PC-3 (cell line): ENCODE measurements around the gene RPS3A. TPM values are rescaled to one million over a fixed set of nuclear protein-coding genes. Genes with fewer than 3 reads are reported as not detected.

Experiments
- ATAC-seq: fragments of 200-7000 bp; cut with Tn5 transposase; 2 replicates; pipeline ENCODE4 v1.9.1; 2020; ENCODE audit warnings: mild to moderate bottlenecking, moderate library complexity
- BruUV-seq: library from RNA; stranded (reverse); fragments of 400-500 nt; replicated peaks from 2 replicates; lab custom pipeline; 2021; lab: Mats Ljungman, UMichigan
- CTCF ChIA-PET: fragments of 300-600 bp; sonication (Branson Sonifier 250); formaldehyde crosslinking; loops from one replicate; lab custom pipeline; 2022; ENCODE audit warnings: antibody characterized with exemption; lab: Charles Lee
- POLR2A ChIA-PET: fragments of 300-600 bp; sonication (Branson Sonifier 250); formaldehyde crosslinking; loops from one replicate; lab custom pipeline; 2022; ENCODE audit warnings: antibody characterized with exemption; ENCODE audit not compliant: unreplicated experiment; lab: Charles Lee
- DNase-seq: peaks from one replicate; pipeline ENCODE4 v3.0.0-alpha.2; 2015
- H2AFZ ChIP-seq: fragments of 300-600 bp; sonication (generic); 2 replicates; pipeline ENCODE4 v1.6.0; 2016; ENCODE audit warnings: antibody characterized with exemption, low read length
- H3F3A ChIP-seq: fragments of 300-600 bp; sonication (generic); one replicate; pipeline ENCODE4 v1.6.0; 2017; ENCODE audit warnings: antibody characterized with exemption, low read length, control low read depth, mild to moderate bottlenecking; ENCODE audit not compliant: unreplicated experiment
- H3K27ac ChIP-seq: fragments of 300-600 bp; sonication (generic); 2 replicates; pipeline ENCODE4 v1.5.1; 2016; ENCODE audit warnings: mild to moderate bottlenecking, low read length
- H3K27me3 ChIP-seq: fragments of 300-600 bp; sonication (generic); 2 replicates; pipeline ENCODE4 v1.6.1; 2016; ENCODE audit warnings: low read length, mixed read lengths
- H3K36me3 ChIP-seq: fragments of 300-600 bp; sonication (generic); 2 replicates; pipeline ENCODE4 v1.6.1; 2016; ENCODE audit warnings: low read depth, mixed run types, low read length, mixed read lengths
- H3K4me1 ChIP-seq: fragments of 300-600 bp; sonication (generic); 2 replicates; pipeline ENCODE4 v1.5.1; 2016; ENCODE audit warnings: low read length; ENCODE audit not compliant: insufficient read depth
- H3K4me2 ChIP-seq: fragments of 300-600 bp; sonication (generic); 2 replicates; pipeline ENCODE4 v1.6.0; 2016; ENCODE audit warnings: low read length
- H3K4me3 ChIP-seq: fragments of 300-600 bp; sonication (generic); 2 replicates; pipeline ENCODE4 v1.5.1; 2016; ENCODE audit warnings: mild to moderate bottlenecking, low read length, mixed read lengths
- H3K79me2 ChIP-seq: fragments of 300-600 bp; sonication (generic); 2 replicates; pipeline ENCODE4 v1.6.1; 2017; ENCODE audit warnings: low read length, mixed read lengths
- H3K9ac ChIP-seq: fragments of 300-600 bp; sonication (generic); 2 replicates; pipeline ENCODE4 v1.6.0; 2016; ENCODE audit warnings: mild to moderate bottlenecking, low read length
- H3K9me2 ChIP-seq: fragments of 300-600 bp; sonication (generic); replicated peaks from 2 replicates; pipeline ENCODE4 v1.6.1; 2016; ENCODE audit warnings: mixed run types, low read length, mixed read lengths
- H3K9me3 ChIP-seq: fragments of 300-600 bp; sonication (generic); 2 replicates; pipeline ENCODE4 v1.6.1; 2016; ENCODE audit warnings: low read length, mixed read lengths
- H4K20me1 ChIP-seq: fragments of 300-600 bp; sonication (generic); 2 replicates; pipeline ENCODE4 v1.6.1; 2016; ENCODE audit warnings: low read length, mixed read lengths
- CTCF ChIP-seq: fragments of 300-600 bp; sonication (generic); conservative IDR thresholded peaks from 2 replicates; pipeline ENCODE4 v1.5.1; 2017; ENCODE audit warnings: antibody characterized with exemption, low read depth, mild to moderate bottlenecking, low read length
- EZH2 ChIP-seq: fragments of 300-600 bp; sonication (generic); IDR thresholded peaks from one replicate; pipeline ENCODE4 v1.6.1; 2017; ENCODE audit warnings: antibody characterized with exemption, mild to moderate bottlenecking, low read length; ENCODE audit not compliant: unreplicated experiment
- EZH2phosphoT487 ChIP-seq: fragments of 300-600 bp; sonication (generic); IDR thresholded peaks from 2 replicates; pipeline ENCODE4 v1.6.1; 2018; ENCODE audit warnings: mild to moderate bottlenecking, antibody characterized with exemption, low read length, borderline replicate concordance
- intact Hi-C: fragments of 100-400 bp; cut with micrococcal nuclease; formaldehyde crosslinking; loops from 2 replicates; pipeline ENCODE4 v1.9.0; 2023
- total RNA-seq: library from RNA; depleted of rRNA; stranded (reverse); fragments of >200 nt; gene quantifications from 2 replicates; pipeline ENCODE4 v1.2.3, GENCODE V29; 2014

The RPS3A gene
- total RNA-seq, 1 experiment from 2014 or later: 560 TPM

GRCh38 chr4:151093203-151093602 is 6.2 kb upstream of the RPS3A start:
- ChIA-PET POLR2A (no interaction called here), CTCF (no interaction called here)
- no peaks in the 10 kb centered on the region for H4K20me1 ChIP-seq
- no peak overlapping the region for H2AFZ ChIP-seq
- no peaks in the 10 kb centered on the region for H3F3A ChIP-seq
- no peak for ATAC-seq
- H3K4me3 ChIP-seq: no peak overlapping the region
- no TSS peak for BruUV-seq
- H3K27me3 ChIP-seq: no peaks in the 10 kb centered on the region
- intact Hi-C loops: no loop called here
- no peaks in the 10 kb centered on the region for H3K4me1 ChIP-seq
- H3K27ac ChIP-seq: no peak overlapping the region
- TF ChIP-seq CTCF: no peak
- TF ChIP-seq EZH2: no peak
- TF ChIP-seq EZH2phosphoT487: no peak
- H3K36me3 ChIP-seq: no peaks in the 10 kb centered on the region
- no peaks in the 10 kb centered on the region for H3K79me2 ChIP-seq
- no peak for DNase-seq
- H3K9me2 ChIP-seq: no peaks in the 10 kb centered on the region
- no peaks in the 10 kb centered on the region for H3K9me3 ChIP-seq
- no peak overlapping the region for H3K4me2 ChIP-seq
- H3K9ac ChIP-seq: no peak overlapping the region

DNA sequence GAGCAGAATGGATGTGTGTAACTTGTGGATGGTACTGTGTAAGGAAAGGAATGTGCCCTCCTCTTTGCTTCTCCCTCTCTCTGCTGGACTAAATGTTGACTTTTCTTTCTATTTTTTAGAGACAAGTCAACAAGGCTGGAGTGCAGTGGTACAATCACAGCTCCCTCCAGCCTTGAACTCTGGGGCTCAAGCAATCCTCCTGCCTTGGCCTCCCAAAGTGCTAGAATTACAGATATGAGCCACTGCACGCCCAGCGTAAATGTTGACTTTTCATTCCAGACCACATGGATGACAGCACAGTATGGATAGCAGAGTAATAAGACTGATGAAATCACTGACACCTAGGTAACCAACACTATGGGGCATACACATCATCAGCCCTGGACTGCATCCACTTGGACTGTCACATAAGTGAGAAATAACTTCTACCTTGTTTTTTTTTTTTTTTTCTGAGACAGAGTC is 5.1 kb upstream of the RPS3A start:
- POLR2A ChIA-PET: no interaction called here
- CTCF ChIA-PET: interaction anchor here (0.6 kb wide), 1 partner anchor 512 kb away, joined by 5 read pairs; no protein-coding TSS in a partner anchor
- no peak for ATAC-seq

More for the DNA sequence above, 5.1 kb upstream of the RPS3A start:
- Histone ChIP-seq H3K27ac (no peak overlapping the region), H3K36me3 (no peaks in the 10 kb centered on the region), H3F3A (no peaks in the 10 kb centered on the region), H2AFZ (no peak overlapping the region), H3K9ac (no peak overlapping the region), H3K27me3 (no peaks in the 10 kb centered on the region), H3K9me3 (no peaks in the 10 kb centered on the region), H3K4me3 (no peak overlapping the region), H3K4me1 (peaks cover 5% of the 10 kb centered on the region), H3K9me2 (no peaks in the 10 kb centered on the region), H3K79me2 (no peaks in the 10 kb centered on the region), H3K4me2 (no peak overlapping the region), H4K20me1 (no peaks in the 10 kb centered on the region)
- intact Hi-C loops: no loop called here
- no peak for DNase-seq
- TF ChIP-seq EZH2: no peak
- no peak for TF ChIP-seq EZH2phosphoT487
- TF ChIP-seq CTCF: no peak
- no TSS peak for BruUV-seq
